Measurements from ENCODE around the gene AMPH.

The AMPH gene

DNA sequence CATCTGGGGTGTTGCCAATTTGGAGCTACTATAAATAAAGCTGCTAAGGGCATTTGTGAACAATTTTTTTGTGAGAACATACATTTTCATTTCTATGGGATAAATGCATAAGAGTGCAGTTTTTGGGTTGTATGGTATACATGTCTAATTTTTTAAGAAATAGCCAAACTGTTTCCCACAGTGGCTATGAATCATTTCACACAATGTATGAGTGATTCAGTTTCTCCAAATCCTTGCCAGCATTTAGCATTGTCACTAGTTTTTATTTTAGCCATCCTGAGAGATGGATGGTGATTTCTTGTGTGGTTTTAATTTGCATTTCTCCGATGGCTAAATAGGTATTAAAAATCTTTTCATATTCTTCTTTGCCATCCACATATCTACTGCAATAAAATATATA, 105.3 kb downstream of the AMPH start:
- H3K36me3 Mint-ChIP-seq = no peaks in the 10 kb centered on the region
- no peak for ATAC-seq
- peaks cover 3% of the 10 kb centered on the region for H3K27me3 Mint-ChIP-seq
- peaks cover 7% of the 10 kb centered on the region for H3K4me1 Mint-ChIP-seq
- H3K4me3 Mint-ChIP-seq = no peak overlapping the region
- H3K9me3 Mint-ChIP-seq = peaks cover 3% of the 10 kb centered on the region
- H3K27ac Mint-ChIP-seq = no peak overlapping the region

GRCh38 chr7:38524786-38525185, 106.4 kb downstream of the AMPH start:
- Mint-ChIP-seq H3K27me3 (peaks cover 12% of the 10 kb centered on the region), H3K4me3 (no peak overlapping the region), H3K36me3 (no peaks in the 10 kb centered on the region), H3K4me1 (peaks cover 4% of the 10 kb centered on the region), H3K9me3 (peaks cover 3% of the 10 kb centered on the region), H3K27ac (no peak overlapping the region)
- ATAC-seq = no peak

GRCh38 chr7:38520741-38521140, 110.4 kb downstream of the AMPH start:
- Mint-ChIP-seq H3K4me3 (no peak overlapping the region), H3K4me1 (peaks cover 4% of the 10 kb centered on the region), H3K9me3 (peaks cover 9% of the 10 kb centered on the region), H3K27ac (no peak overlapping the region), H3K36me3 (no peaks in the 10 kb centered on the region), H3K27me3 (peaks cover 12% of the 10 kb centered on the region)
- no peak for ATAC-seq

DNA sequence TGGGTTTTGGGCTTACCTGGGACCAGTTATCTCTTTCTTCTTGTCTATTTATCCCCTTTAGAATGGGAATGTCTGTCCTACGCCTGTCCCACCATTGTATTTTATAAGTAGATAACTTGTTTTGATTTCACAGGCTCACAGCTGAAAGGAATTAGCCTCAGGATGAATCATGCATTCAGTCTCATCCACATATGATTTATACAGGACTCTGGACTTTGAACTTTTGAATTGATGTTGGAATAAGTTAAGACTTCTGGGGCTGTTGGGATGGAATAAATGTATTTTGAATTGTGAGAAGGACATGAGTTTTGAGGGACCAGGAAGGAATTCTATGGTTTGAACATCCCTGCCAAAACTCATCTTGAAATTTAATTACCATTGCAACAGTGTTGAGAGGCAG, 112.6 kb downstream of the AMPH start:
- Mint-ChIP-seq H3K9me3 (peaks cover 15% of the 10 kb centered on the region), H3K27me3 (peaks cover 12% of the 10 kb centered on the region), H3K4me1 (peaks cover 4% of the 10 kb centered on the region), H3K36me3 (no peaks in the 10 kb centered on the region), H3K4me3 (no peak overlapping the region), H3K27ac (no peak overlapping the region)
- no peak for ATAC-seq

- ATAC-seq = no peak
These were observed 118.5 kb downstream of the AMPH start for GRCh38 chr7:38512704-38513103.

DNA sequence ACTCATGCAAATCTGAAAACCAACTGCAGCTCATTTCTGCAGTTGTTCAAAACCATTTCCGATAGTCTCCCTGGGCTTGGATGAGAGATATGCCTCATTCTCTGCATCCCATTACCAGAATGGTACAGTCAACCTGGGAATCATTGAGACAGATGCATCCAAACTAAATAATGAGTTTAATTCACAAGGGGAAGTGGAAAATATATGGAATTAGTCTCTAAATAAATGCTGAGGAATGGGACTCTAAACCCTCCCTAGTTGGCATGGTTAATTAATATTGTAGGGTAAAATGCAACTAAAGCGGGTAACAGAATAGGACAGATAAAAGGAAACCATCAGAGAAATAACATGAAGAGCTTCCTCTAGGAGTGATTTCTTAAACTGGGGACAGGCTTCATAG, 118.9 kb downstream of the AMPH start:
- Mint-ChIP-seq H3K4me1 (no peaks in the 10 kb centered on the region), H3K4me3 (no peak overlapping the region), H3K9me3 (peaks cover 11% of the 10 kb centered on the region), H3K27ac (no peak overlapping the region), H3K27me3 (no peaks in the 10 kb centered on the region), H3K36me3 (no peaks in the 10 kb centered on the region)
- no peak for ATAC-seq

More at GRCh38 chr7:38512704-38513103, 118.5 kb downstream of the AMPH start:
- peaks cover 12% of the 10 kb centered on the region for H3K9me3 Mint-ChIP-seq
- no peak overlapping the region for H3K27ac Mint-ChIP-seq
- H3K27me3 Mint-ChIP-seq = no peaks in the 10 kb centered on the region
- H3K4me1 Mint-ChIP-seq = no peaks in the 10 kb centered on the region
- no peak overlapping the region for H3K4me3 Mint-ChIP-seq
- no peaks in the 10 kb centered on the region for H3K36me3 Mint-ChIP-seq

DNA sequence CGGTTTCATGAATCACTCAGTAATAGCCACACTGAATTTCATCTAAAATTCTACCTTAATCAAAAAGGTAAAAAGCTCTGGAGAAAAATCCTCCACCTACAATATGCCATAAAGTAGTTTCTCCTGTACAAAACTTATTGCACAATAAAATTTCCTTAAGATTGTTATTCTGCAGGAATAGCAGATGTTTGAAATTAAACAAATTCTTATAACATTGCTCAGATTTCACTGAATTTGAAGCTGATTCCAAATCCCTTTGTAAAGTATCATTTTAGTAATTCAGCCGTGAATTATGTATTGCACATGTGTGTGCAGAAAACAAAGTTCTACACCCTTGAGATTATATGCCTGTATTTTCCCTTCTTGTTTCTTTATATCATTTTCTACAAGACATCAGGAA, 123.8 kb downstream of the AMPH start:
- H3K27me3 Mint-ChIP-seq = no peaks in the 10 kb centered on the region
- no peak overlapping the region for H3K27ac Mint-ChIP-seq
- H3K4me3 Mint-ChIP-seq = no peak overlapping the region
- H3K4me1 Mint-ChIP-seq = no peaks in the 10 kb centered on the region
- ATAC-seq = no peak
- H3K36me3 Mint-ChIP-seq = no peaks in the 10 kb centered on the region
- no peaks in the 10 kb centered on the region for H3K9me3 Mint-ChIP-seq

DNA sequence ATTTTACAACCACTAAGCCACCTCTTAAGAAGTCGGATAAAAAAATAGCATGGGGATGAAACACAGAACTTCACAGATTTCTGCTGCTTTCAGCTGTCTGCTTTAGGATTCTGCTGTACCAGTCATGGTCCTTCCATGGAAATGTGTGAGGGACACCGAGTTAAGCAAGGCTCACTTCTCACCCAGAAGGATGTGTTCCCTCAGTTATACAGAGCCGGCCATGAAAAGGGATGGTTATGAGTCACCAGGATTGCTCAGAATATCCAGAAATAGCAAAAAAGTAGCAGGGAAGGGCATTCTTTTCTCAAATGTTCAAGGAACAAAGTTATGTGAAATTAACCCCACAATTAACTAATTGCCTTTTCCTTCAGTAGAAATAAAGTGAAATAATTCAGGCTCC, 124.4 kb downstream of the AMPH start:
- Mint-ChIP-seq H3K27me3 (no peaks in the 10 kb centered on the region), H3K9me3 (no peaks in the 10 kb centered on the region), H3K4me1 (no peaks in the 10 kb centered on the region), H3K27ac (no peak overlapping the region), H3K4me3 (no peak overlapping the region), H3K36me3 (no peaks in the 10 kb centered on the region)
- ATAC-seq = no peak

DNA sequence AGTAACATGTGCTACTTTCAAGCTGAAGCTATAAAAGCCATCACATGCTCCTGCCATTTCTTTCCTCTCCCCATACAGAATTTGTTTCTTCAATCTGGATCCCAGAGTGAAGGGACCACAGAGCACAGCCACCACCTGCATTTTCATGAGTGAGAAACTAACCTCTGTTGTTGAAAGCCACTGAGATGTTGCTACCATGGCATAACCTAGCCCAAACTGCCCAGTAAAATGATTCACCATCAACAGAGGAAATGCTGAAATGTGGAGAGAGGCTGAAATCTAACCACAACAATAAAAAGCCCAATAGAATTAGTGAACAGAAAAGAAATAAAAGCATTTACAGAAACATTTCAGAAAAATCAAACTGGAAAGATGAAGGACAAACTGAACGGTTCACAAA, 125.2 kb downstream of the AMPH start:
- no peaks in the 10 kb centered on the region for H3K36me3 Mint-ChIP-seq
- H3K4me3 Mint-ChIP-seq = no peak overlapping the region
- no peaks in the 10 kb centered on the region for H3K27me3 Mint-ChIP-seq
- no peaks in the 10 kb centered on the region for H3K4me1 Mint-ChIP-seq
- H3K27ac Mint-ChIP-seq = no peak overlapping the region
- no peak for ATAC-seq
- H3K9me3 Mint-ChIP-seq = no peaks in the 10 kb centered on the region

DNA sequence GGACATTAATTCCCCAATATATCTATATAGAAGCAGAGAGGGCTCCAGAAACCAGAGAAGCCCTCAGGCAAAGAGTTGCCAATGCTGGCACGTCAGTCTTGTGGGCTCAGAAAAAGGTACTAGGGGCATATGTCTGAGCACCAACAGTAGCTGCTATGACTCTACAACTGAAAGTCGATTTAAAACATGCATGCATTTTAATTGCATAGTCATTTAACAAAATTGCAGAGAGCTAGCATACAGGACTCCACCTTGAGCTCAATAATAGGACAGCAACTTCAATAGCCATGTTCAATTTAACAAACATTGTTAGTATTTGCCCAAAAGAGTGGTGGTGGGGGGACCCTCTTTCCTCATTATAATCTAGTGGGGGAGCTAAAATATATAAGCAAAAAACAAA, 126.5 kb downstream of the AMPH start:
- H3K4me1 Mint-ChIP-seq = no peaks in the 10 kb centered on the region
- H3K9me3 Mint-ChIP-seq = no peaks in the 10 kb centered on the region
- no peak for ATAC-seq
- H3K4me3 Mint-ChIP-seq = no peak overlapping the region
- no peak overlapping the region for H3K27ac Mint-ChIP-seq
- H3K36me3 Mint-ChIP-seq = no peaks in the 10 kb centered on the region
- peaks cover 6% of the 10 kb centered on the region for H3K27me3 Mint-ChIP-seq

GRCh38 chr7:38502848-38503247, 128.3 kb downstream of the AMPH start:
- H3K27me3 Mint-ChIP-seq = peaks cover 9% of the 10 kb centered on the region

DNA sequence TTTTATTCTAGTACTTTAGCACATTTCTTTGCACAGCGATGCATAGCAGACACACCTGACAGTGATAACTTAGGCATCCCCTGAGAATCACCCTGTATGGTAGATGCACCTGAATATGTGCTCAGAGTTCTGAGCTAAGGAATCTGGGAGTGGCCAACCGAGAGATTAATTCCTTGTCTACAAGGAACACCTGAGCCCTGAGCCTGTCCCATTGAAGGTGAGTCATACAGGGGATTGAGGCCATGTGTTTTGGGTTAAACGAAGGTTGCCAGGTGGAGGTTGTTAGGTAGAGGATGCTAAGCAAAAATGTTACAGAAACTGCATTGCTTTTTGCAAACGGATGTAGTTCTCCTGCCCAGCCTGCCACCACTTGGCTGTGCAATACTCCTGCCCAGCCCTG, 128.9 kb downstream of the AMPH start:
- no peaks in the 10 kb centered on the region for H3K9me3 Mint-ChIP-seq
- no peak for ATAC-seq
- no peak overlapping the region for H3K4me3 Mint-ChIP-seq
- H3K36me3 Mint-ChIP-seq = no peaks in the 10 kb centered on the region
- no peaks in the 10 kb centered on the region for H3K4me1 Mint-ChIP-seq
- peaks cover 9% of the 10 kb centered on the region for H3K27me3 Mint-ChIP-seq
- no peak overlapping the region for H3K27ac Mint-ChIP-seq

More at GRCh38 chr7:38502848-38503247, 128.3 kb downstream of the AMPH start:
- Mint-ChIP-seq H3K27ac (no peak overlapping the region), H3K9me3 (no peaks in the 10 kb centered on the region), H3K36me3 (no peaks in the 10 kb centered on the region), H3K4me3 (no peak overlapping the region), H3K4me1 (no peaks in the 10 kb centered on the region)
- no peak for ATAC-seq

DNA sequence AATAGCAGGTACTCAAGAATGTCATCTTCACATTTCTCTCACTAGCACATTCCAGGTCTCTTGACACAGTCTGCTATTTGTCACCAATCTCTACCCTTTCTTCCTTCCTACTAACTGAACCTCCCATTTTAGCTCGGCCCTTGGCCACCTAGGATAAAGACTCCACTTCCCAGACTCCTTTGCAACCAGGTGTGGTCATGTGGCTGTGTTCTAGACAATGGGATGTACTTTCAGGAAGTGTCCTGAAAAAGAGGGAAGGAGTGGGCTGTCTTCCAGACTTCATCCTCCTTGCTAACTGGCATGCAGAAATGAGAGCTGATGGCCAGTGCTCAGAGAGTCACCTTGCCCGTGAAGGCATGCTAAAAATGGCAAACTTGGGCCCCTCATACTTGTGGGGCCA, 139.2 kb downstream of the AMPH start:
- Mint-ChIP-seq H3K4me1 (no peaks in the 10 kb centered on the region), H3K36me3 (no peaks in the 10 kb centered on the region), H3K27ac (no peak overlapping the region), H3K9me3 (no peaks in the 10 kb centered on the region), H3K27me3 (peaks cover 9% of the 10 kb centered on the region), H3K4me3 (no peak overlapping the region)
- peak; percentile 28 for ATAC-seq

- Mint-ChIP-seq H3K27ac (no peak overlapping the region), H3K4me3 (no peak overlapping the region), H3K4me1 (no peaks in the 10 kb centered on the region), H3K27me3 (peaks cover 68% of the 10 kb centered on the region), H3K9me3 (peaks cover 18% of the 10 kb centered on the region), H3K36me3 (peaks cover 13% of the 10 kb centered on the region)
- no peak for ATAC-seq
These were observed 148.7 kb downstream of the AMPH start for GRCh38 chr7:38482521-38482920.

DNA sequence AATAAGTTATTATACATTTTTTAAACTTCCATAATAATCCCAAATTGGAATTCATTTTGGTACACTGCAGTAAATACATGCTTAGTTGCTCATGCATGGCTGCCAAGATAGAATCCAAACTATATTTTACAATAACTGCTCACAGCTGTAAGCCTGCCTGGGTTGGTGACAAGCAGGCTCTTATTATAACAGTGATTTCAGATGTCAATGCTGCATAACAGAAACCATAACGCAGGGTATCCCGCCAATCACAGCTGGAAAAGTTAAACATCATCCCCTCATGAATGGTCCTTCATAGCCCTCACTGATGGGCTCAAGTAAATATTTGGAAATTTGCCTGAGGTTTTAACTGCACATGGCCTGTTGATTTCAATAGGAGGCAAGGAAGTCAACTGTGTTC, 149.8 kb downstream of the AMPH start:
- Mint-ChIP-seq H3K36me3 (peaks cover 14% of the 10 kb centered on the region), H3K27me3 (peaks cover 65% of the 10 kb centered on the region), H3K9me3 (peaks cover 21% of the 10 kb centered on the region), H3K27ac (no peak overlapping the region), H3K4me3 (no peak overlapping the region), H3K4me1 (no peaks in the 10 kb centered on the region)
- ATAC-seq = no peak

GRCh38 chr7:38478404-38478803, 152.8 kb downstream of the AMPH start:
- Mint-ChIP-seq H3K36me3 (peaks cover 14% of the 10 kb centered on the region), H3K9me3 (peaks cover 13% of the 10 kb centered on the region), H3K4me1 (no peaks in the 10 kb centered on the region), H3K27ac (no peak overlapping the region), H3K4me3 (no peak overlapping the region), H3K27me3 (peaks cover 39% of the 10 kb centered on the region)
- no peak for ATAC-seq

DNA sequence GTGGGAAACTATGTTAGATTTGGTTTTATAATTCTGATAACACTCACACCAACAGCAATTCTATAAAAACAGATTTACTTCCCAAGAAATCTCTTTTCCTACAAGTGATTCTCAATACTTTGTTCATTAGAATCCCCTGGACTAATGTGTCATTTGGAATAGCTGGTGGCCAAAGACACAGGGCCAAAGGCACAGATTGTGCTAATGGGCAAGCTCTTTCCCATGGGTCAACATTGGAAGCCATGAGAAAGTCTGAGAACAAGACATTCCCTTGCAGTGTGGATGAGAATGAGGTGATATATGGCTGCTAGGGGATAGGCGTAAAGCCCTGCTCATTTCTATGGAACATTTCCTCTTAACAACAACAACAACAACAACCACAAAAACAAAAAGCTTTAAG, 153.8 kb downstream of the AMPH start:
- no peak for ATAC-seq
- Mint-ChIP-seq H3K27ac (no peak overlapping the region), H3K4me3 (no peak overlapping the region), H3K27me3 (peaks cover 29% of the 10 kb centered on the region), H3K36me3 (peaks cover 14% of the 10 kb centered on the region), H3K9me3 (peaks cover 12% of the 10 kb centered on the region), H3K4me1 (no peaks in the 10 kb centered on the region)
